Head of caudate nucleus (tissue), 42 donors: ENCODE data around the gene MICALL1.
"Not testable (repeated sequence)": the region's sequence is repeated elsewhere in the genome, so short reads cannot be mapped to it uniquely, and the experiment has no call there.

Source experiments
- DNase-seq, 42 donors: peaks; one replicate each; pipeline versions ENCODE4 v3.0.0 to v3.0.0-alpha.2; 2020 to 2021; ENCODE audit warnings: mixed read lengths in 7 of 42
- intact Hi-C: fragments of 100-400 bp; cut with DNase I; formaldehyde crosslinking; loops from one replicate; pipeline ENCODE4 v1.15.0; 2022

Gene MICALL1

DNA sequence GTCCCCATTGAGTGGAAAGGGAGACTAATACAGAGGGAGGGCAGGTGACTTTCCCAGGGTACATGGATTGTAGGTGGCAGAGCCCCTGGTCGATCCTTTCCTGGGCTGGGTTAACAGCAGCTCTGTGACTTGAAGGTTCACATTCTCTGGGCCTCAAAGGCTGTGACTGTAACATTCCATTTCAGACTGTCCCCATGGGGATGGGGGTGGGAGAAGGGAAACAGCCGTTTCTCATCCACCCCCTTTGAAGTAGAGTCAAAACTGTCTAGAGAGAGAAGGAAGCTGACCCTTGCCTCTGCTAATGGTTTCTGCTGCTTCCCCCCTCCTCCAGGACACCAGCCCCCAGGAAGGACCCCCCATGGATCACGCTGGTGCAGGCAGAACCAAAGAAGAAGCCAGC, 19.2 kb downstream of the MICALL1 start:
- intact Hi-C loops: no loop called here
- no peak for DNase-seq

DNA sequence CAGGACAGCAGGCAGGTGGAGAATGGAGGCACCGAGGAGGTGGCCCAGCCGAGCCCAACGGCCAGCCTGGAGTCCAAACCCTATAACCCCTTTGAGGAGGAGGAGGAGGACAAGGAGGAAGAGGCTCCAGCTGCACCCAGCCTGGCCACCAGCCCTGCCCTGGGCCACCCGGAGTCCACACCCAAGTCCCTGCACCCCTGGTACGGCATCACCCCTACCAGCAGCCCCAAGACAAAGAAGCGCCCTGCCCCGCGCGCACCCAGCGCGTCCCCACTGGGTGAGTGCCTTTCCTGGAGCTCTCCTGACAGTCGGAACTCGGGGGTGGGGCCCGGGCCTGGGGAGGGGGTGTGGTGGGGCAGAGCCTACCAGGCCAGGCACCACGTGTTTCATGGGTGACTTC, 19.7 kb downstream of the MICALL1 start:
- intact Hi-C loops: no loop called here
- DNase-seq: no peak

DNA sequence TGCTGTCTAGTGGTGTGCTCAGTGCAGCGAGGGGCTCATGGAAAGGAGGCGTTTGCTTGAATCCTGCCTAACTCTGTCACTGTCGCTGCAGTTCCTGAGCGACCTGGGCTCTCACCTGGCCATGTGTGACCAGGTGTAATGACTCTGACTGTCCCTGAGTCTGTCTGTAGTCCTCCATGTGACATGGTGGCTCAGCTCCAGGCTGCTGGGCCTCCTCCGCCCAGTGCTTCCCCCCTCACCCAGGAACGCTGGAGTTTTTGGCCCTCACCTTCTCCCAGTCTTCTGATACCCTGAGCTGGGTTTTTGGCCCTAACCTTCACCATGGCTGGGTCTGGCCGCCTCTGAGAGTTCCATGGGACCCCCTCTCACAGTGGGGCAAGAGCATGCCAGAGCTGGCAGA, 20.3 kb downstream of the MICALL1 start:
- intact Hi-C loops: no loop called here
- no peak for DNase-seq

DNA sequence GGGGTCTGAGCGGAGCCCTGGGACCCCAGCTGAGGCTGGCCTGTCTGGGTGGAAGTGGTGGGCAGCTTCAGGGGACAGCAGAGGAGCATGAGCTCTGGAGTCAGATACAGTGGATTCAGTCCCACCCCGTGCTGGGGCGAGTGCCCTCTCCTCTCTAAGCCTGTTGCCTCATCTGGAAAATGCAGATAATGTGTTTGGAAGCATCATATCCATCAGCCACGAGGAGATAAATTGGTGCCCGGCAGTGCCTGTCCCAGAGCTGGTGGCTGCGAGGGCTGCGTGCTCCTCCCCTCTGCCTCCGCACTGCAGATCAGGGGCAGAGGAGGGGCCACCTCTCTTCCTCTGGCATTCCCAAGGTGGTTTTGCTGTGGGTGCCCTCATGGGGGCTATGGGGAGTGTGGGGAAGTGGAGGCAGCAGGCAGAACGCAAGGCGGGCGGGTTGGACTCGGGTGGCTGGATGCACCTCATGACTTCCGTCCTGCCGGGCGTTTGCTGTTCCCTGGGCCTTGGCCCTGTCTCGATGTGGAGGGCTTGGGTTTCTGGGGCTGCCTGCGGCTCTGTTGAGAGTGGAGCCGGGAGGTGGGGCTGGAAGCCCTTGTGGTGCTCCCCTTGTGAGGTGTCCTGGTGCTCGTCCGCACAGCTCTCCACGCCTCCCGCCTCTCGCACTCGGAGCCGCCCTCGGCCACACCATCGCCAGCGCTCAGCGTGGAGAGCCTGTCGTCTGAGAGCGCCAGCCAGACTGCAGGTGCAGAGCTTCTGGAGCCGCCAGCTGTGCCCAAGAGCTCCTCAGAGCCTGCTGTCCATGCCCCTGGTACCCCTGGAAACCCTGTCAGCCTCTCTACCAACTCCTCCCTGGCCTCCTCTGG, 20.9 kb downstream of the MICALL1 start:
- intact Hi-C loops: no loop called here
- no peak for DNase-seq

DNA sequence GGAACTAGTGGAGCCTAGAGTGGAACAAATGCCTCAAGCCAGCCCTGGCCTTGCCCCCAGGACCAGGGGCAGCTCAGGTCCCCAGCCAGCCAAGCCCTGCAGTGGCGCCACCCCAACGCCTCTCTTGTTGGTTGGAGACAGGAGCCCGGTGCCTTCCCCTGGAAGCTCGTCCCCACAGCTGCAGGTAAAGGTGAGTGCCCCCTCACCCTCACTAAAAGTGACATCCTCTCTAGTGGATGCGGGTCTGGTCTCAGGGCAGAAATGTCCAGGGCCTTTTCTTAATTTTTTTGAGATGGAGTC, 21.5 kb downstream of the MICALL1 start:
- intact Hi-C loops: no loop called here
- DNase-seq: no peak

DNA sequence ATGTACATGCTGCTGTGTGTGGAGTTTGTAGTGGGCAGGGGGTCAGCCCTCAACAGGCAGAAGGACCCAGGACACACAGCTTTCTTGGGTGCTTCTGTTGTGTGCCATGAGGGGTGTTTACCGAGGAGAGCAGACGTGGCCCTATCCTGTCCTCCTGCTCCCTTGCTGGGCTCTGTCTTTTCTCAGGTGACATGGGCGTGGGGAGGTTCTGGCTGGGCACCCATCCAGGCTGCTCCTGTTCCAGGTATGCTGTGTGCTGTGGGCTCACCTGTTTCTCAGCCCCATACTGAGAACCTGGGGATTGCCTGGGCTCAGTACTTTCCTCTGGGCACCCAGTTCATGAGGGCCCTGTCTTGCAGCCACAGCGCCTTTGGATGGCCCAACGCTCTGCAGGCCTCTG, 23.3 kb downstream of the MICALL1 start:
- intact Hi-C loops: no loop called here
- DNase-seq: no peak

DNA sequence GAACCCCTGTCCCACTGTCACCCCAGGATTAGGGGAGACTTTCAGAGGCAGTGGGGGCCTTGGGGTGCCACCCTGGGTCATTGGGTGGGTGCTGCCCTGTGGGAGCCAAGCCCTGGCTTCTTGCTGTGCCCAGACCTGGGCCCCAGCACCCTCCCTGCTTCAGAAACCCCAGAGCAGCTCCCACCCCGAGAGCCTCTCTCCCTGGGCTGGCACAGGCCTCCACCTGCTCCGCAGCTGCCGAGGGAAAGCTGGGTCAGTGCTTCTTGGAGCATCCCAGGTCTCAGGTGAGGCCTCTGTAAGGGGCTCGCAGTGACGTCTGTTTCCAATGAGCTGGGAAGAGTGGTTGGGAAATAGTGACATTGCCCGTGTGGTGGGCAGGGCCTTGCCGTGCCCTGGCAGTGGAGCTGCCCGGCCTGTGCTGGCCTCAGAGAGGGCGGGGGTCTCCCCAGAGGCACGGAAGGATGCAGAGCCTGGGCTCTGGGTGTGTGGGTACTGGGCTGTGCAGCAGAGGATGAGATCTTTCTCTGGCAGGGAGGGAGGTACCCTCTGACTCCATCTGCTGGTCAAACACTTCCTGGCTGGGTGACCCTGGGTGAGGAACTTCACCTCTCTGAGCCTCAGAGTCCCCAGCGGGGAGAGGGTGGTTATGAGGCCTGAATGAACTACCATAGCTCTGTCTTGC, 24.3 kb downstream of the MICALL1 start:
- intact Hi-C loops: loop anchor here (2.0 kb wide), 1 partner anchor 42 kb away; no protein-coding TSS in a partner anchor
- DNase-seq: peak in 29 of 42 donors; percentile 23 to 79 (median 48)

DNA sequence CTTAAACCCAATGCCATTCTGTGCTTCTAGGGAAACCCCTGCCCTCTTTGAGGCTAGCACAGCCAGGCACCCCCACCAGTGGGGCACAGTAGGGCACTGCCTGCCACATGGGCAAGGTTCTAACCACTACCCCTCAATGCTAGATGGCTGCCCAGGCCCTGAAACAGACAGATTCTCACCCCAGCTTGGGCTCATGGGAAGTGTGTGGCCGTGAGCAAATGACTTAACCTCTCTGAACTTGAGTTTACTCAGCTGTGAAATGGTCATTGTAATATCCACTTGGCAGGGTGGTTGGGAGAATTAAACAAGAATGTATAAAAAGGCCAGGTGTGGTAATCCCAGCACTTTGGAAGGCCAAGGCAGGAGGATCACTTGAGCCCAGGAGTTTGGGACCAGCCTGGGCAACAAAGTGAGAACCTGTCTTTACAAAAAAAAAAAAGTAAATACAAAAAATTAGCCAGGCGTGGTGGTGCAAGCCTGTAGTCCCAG, 24.9 kb downstream of the MICALL1 start:
- no peak for DNase-seq
- intact Hi-C loops: loop anchor here (2.0 kb wide), 1 partner anchor 42 kb away; no protein-coding TSS in a partner anchor

DNA sequence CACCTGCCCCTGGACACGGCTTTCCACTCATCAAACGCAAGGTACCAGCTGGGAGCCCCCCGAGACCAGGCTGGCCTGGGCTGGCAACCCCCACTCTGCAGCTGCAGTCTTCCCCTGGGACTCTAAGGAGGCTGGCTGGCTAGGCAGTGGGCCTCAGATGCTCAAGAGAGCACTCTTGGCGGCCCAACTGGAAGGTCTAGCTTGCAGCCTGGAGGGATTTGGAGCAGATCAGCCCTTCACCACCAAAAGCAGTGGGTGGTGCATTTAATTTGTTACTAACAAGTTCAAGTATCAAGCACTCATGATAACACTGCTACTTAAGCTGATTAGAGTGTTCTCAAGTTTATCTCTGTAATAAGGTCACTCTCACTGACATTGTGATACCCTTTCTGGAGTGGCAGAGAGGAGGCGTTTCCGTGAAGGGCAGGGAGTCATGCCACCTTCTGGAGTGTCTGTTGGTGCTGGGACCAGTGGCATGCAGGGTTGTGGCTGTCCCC, 25.8 kb downstream of the MICALL1 start:
- intact Hi-C loops: loop anchor here (2.0 kb wide), 1 partner anchor 43 kb away; no protein-coding TSS in a partner anchor
- DNase-seq: no peak

DNA sequence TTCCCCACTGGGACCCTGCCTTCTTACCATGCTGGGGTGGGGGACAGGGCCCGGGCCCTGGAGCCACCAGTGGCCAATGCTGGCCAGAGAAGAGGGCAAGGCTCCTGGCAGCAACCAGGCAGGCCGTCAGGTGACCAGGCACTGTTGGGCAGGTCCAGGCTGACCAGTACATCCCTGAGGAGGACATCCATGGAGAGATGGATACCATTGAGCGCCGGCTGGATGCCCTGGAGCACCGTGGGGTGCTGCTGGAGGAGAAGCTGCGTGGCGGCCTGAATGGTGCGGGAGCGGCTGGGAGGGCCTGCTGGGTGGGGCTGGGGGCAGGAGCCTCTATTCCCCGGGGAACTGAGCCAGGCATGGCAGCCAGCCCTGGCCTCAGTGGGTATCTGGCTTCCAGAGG, 26.3 kb downstream of the MICALL1 start:
- no peak for DNase-seq
- intact Hi-C loops: no loop called here

DNA sequence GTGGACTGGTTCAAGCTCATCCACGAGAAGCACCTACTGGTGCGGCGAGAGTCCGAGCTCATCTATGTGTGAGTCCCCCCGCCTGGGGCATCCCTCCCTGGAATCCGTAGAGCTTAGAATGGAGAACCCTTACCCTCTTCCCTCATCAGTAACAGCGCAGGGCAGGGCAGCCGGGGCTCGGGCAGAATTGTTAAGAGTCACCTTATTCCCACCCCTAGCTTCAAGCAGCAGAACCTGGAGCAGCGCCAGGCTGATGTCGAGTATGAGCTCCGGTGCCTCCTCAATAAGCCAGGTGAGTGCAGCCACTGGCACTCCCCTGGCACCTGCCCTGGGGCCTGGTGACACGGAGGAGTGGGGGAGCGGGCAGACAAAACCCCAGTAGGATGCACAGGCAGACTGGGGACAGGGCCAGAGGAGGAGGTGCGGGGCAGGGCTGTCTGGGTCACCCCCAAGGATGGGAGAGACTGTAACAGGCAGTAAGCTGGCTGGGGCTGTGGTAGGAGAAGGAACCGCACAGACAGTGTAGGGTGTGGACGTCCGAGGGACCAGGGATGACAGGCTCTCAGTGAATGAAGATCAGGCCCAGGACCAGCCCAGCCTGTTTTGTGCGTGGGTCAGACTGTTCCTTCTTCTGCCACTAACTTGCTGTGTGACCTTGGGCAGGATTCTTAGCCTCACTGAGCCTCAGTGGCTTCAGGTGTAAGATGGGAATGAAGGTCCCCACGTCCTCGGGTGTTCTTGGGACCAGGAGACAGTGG, 26.9 kb downstream of the MICALL1 start:
- intact Hi-C loops: no loop called here
- DNase-seq: peak in 1 of 42 donors; percentile 30

DNA sequence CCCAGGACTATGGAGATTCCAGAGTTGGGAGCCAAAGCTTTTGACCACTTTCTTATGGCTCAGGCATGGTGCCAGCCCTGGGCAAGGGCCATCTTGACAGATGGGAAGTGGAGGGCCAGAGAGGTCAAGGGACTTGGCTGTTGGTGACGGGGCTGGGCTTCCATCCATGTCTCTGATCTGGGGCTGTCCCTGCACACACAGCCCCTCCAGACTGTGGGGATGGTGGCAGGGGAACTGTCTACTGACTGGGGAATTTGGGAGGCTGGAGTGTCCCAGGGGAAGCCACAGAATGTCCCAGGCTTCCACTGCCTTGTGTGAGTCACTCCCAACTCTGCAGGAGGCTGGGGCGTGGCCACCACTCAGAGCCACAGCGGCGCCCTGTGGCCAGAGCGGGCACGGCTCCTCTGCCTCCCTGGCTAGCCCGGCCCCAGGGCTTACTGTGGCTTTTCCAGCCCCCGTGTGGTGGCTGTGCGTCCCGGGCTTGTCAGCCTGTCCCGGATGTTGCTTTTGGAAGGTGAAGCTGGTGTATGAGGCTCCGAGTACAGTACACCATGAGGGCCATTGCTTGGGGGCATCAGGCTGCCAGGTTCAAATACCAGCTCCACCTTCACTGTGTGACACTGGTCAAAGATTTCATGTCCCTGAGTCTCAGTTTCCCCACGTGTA, 27.7 kb downstream of the MICALL1 start:
- DNase-seq: peak; percentile 61 to 94 (median 87)

DNA sequence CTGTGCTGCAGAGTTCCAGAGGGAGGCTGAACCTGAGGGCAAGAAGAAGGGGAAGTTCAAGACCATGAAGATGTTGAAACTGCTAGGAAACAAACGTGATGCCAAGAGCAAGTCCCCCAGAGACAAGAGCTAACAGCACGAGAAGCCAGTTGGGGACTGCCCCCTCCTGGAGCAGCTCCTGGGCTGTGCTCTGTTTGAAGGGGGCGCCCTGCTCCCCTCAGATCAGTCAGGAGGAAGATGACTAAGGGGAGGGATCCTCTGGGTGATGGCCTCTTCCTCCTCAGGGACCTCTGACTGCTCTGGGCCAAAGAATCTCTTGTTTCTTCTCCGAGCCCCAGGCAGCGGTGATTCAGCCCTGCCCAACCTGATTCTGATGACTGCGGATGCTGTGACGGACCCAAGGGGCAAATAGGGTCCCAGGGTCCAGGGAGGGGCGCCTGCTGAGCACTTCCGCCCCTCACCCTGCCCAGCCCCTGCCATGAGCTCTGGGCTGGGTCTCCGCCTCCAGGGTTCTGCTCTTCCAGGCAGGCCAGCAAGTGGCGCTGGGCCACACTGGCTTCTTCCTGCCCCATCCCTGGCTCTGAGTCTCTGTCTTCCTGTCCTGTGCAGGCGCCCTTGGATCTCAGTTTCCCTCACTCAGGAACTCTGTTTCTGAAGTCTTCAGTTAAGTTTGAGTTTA, 34.7 kb downstream of the MICALL1 start:
- intact Hi-C loops: no loop called here

More for the DNA sequence above, 27.7 kb downstream of the MICALL1 start:
- intact Hi-C loops: no loop called here

DNA sequence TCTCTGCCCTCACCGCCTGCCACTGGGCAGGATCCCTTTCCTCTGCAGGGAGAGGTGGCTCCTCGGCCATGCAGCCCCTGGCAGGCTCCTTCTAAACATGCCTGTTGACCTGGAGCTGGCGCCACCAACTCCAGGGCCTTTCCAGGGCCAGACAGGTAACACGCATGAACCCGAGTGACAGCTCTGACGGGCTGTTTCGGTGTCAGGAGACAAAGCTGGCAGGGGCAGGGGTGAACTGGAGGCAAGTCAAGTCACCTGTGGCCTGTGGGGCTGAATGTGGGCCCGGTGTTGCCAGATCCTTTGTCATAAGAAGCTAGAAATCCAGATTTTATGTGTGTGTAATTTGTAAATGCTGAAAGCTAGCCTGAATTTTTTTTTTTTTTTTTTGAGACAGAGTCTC, 36.0 kb downstream of the MICALL1 start:
- no peak for DNase-seq
- intact Hi-C loops: no loop called here

More for the DNA sequence above, 34.7 kb downstream of the MICALL1 start:
- no peak for DNase-seq

DNA sequence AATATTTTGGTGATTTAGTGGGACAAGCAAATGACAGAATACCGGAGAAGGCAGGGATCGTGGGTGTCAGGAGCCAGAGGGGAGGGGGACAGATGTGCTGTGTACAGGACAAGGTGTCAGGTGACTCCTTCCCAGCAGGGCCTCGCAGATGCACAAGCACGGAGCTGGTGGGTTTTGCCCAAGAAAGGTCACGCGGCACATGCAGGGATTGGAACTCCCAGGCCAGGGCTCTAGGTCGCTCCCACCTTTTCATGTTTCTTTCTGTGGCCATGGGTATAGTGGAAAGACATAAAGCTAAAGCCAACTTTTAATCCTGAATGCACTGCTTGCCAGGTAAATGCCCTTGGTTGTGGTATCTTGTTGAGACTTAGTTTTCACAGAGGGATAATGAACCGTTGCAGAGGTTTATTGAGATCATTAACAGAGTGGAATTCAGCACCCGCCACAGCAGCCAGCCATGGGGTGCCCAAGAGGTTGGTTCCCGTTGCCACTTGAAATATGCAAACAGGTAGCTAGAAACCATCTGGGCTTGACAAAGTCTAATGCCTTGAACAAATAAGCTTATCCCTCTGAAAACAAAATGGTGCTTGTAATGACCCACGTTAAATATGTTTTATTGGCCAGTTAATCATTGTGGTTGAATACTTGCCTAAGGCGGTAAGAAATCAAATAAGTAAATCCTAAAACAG, 37.2 kb downstream of the MICALL1 start:
- DNase-seq: no peak
- intact Hi-C loops: no loop called here

DNA sequence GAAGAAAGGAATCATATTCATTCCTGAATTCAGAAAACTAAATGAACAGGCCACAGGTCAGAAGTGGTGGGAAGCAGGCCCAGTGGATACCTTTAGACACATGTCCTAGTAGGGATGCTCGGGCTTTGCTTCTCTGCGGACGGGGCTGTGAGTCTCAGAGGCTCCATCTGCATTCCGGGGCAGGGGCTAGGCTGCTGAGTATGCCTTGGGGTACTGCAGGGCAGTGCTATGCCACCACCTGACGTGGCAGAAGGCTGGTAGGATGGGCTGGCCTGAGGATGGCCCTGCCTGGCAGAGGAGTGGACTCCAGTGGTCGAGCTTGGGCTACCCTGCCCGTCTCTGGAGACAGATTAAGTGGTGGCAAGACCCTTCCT, 37.7 kb downstream of the MICALL1 start:
- intact Hi-C loops: no loop called here
- no peak for DNase-seq

DNA sequence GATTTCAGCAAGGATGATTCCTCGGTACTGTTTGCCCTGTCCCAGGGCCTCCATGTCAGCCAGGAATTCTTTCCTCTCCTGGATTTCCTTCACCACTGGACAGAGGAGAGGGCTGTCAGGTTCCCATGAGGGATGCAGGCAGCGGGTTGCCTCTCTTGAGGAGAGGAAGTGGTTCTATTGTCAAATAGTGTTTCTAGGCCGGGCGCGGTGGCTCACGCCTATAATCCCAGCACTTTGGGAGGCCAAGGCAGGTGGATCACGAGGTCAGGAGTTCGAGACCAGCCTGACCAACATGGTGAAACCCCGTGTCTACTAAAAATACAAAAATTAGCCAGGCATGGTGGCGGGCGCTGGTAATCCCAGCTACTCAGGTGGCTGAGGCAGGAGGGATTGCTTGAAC, 38.3 kb downstream of the MICALL1 start:
- DNase-seq, intact Hi-C loops: not testable (repeated sequence)
